Left ventricle myocardium inferior (tissue), 1 donor: ENCODE results near the gene LDHB. TPM values are rescaled to one million over a fixed set of nuclear protein-coding genes. Genes with fewer than 3 reads are reported as not detected.

ENCODE experiments used
- DNase-seq: peaks from one replicate; pipeline ENCODE4 v3.0.0-alpha.2; 2020
- H3K27ac ChIP-seq: fragments of 200-600 bp; replicated peaks from 2 replicates; pipeline ENCODE4 v1.8.0; 2021
- H3K27me3 ChIP-seq: fragments of 200-600 bp; 2 replicates; pipeline ENCODE4 v1.8.0; 2021; ENCODE audit warnings: low read depth
- H3K36me3 ChIP-seq: fragments of 200-600 bp; 2 replicates; pipeline ENCODE4 v1.8.0; 2021
- H3K4me1 ChIP-seq: fragments of 200-600 bp; 2 replicates; pipeline ENCODE4 v1.8.0; 2021
- H3K4me3 ChIP-seq: fragments of 200-600 bp; 2 replicates; pipeline ENCODE4 v1.8.0; 2021; ENCODE audit warnings: mild to moderate bottlenecking, moderate library complexity
- H3K9me3 ChIP-seq: fragments of 200-600 bp; replicated peaks from 2 replicates; pipeline ENCODE4 v1.8.0; 2021
- intact Hi-C: fragments of 100-400 bp; cut with micrococcal nuclease; formaldehyde crosslinking; loops from one replicate; pipeline ENCODE4 v1.11.0; 2022
- long read RNA-seq: library from polyadenylated mRNA; unstranded; transcript quantifications from one replicate; pipeline ENCODE4 v2.0.0, GENCODE V29; 2021
- total RNA-seq: library from RNA; stranded (reverse); fragmentation: NEBNext Ultra II Directional; extraction: Animal tissue kit (Norgen Biotek cat#: 25700); gene quantifications from one replicate; pipeline ENCODE4 v1.2.1, GENCODE V29; 2021
- TF ChIP-seq, protein P1 (sequence below): fragments of 200-600 bp; IDR thresholded peaks from 2 replicates; pipeline ENCODE4 v1.8.0; 2021; ENCODE audit warnings: antibody characterized with exemption, mild to moderate bottlenecking, borderline replicate concordance
- donor health status: DM: no; HTN: yes; CAD: no; lungs with severe emphysema.

The LDHB gene
- total RNA-seq, result 2,441 TPM
- long read RNA-seq, transcript LDHB-206 (3 exons, 678 nt), result minor isoform, 6 of 1,920 reads
- long read RNA-seq, transcript LDHB-201 (8 exons, 1,303 nt), result major isoform, 1,804 of 1,920 reads
- long read RNA-seq, partial matches to known transcripts, result 25 of 1,920 reads
- long read RNA-seq, other reads (novel, unspliced or antisense), result 81 of 1,920 reads

DNA sequence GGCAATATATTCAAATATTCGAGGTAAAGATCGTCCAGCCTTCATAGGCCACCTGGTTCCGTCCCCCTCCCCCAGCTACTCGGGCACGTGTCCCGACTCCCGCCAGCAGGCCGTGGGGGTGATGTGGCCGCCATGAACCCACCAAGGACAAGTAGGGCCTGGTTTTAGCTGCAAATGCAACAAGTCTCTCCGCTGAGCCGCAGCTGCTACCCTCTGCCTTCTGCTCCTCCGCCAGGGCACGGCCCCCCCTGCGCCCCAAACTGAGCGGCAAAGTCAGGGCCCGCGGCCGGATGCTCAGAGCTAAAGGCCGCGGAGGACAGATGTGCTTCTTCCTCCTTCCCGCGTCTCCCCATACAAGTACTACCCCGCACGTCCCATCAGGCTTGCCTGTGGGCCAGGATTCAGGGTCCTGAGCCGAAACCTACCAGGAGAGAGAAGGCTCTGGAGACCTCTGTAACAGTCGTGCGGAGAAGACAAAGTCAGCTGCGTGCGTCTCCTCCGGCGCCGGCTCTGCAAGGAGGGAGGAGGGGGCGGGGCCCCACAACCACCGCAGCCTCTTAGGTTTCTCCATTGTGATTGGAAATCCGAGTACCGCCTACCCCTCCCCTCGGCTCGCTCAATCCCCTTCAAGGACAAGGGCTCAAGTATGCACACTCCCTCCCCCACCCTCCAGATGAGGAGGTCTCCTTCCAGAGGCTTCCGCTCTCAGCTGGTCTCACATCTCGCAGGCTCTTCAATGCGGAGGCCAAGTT is at the start of gene LDHB:
Gene LDHB (minus strand): TSS at position 517 of the 752 bp plus-strand sequence. CDS start 3,171 bp downstream, outside the sequence.
- DNase-seq, result peak; percentile 97
- no peaks in the 10 kb centered on the region for H3K9me3 ChIP-seq
- intact Hi-C loops, result no loop called here
- TF ChIP-seq, protein P1, sequence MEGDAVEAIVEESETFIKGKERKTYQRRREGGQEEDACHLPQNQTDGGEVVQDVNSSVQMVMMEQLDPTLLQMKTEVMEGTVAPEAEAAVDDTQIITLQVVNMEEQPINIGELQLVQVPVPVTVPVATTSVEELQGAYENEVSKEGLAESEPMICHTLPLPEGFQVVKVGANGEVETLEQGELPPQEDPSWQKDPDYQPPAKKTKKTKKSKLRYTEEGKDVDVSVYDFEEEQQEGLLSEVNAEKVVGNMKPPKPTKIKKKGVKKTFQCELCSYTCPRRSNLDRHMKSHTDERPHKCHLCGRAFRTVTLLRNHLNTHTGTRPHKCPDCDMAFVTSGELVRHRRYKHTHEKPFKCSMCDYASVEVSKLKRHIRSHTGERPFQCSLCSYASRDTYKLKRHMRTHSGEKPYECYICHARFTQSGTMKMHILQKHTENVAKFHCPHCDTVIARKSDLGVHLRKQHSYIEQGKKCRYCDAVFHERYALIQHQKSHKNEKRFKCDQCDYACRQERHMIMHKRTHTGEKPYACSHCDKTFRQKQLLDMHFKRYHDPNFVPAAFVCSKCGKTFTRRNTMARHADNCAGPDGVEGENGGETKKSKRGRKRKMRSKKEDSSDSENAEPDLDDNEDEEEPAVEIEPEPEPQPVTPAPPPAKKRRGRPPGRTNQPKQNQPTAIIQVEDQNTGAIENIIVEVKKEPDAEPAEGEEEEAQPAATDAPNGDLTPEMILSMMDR, result no peak
- peak within 1 kb of the TSS; percentile 97 for H3K27ac ChIP-seq
- H3K4me1 ChIP-seq, result peaks cover 55% of the 10 kb centered on the region
- peak within 1 kb of the TSS; percentile 91 for H3K4me3 ChIP-seq
- H3K36me3 ChIP-seq, result peaks cover 24% of the 10 kb centered on the region
- no peaks in the 10 kb centered on the region for H3K27me3 ChIP-seq

DNA sequence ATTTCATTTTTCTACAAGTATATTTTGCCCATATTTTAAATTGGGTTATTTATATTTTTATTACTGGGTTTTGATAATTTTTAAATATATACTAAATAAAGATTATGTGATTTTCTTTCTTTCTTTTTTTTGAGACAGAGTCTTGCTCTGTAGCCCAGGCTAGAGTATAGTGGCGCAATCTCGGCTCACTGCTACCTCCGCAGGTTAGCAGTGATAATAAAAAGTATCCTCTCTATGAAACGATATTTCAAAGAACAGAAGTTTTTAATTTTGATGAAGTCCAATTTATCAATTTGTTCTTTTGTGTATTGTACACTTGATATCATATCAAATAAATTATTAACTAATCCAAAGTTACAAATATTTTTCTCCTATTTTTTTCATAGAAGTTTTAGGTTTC is 47.2 kb upstream of the LDHB start:
- intact Hi-C loops, result no loop called here
- DNase-seq, result no peak
- H3K4me1 ChIP-seq, result peaks cover 8% of the 10 kb centered on the region

DNA sequence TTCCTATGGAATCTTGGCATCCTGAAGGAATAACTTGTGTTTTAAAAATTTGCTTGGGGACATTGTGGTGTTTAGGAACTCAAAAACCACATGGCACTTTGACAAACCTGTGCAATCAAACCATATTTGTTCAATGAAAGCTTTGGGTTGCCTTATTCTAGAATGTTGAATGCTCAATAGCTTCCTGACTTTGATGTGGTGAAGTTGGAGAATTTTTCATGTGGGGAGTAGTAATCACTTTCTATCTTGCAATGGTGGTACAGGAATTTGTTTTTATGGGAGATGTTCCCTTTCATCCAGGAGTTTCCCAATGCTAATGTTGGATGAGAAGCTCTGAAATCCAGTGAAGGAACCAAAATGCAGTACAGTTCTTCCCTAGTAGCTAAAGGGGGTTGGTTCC is 42.2 kb upstream of the LDHB start:
- DNase-seq, result no peak
- Histone ChIP-seq H3K27me3 (no peaks in the 10 kb centered on the region), H3K4me3 (no peak overlapping the region), H3K9me3 (no peaks in the 10 kb centered on the region), H3K4me1 (peaks cover 7% of the 10 kb centered on the region), H3K36me3 (no peaks in the 10 kb centered on the region), H3K27ac (no peak overlapping the region)
- intact Hi-C loops, result loop anchor here (10.0 kb wide), 1 partner anchor 285 kb away; no protein-coding TSS in a partner anchor
- TF ChIP-seq, protein P1, result no peak

More for the DNA sequence above, 47.2 kb upstream of the LDHB start:
- TF ChIP-seq, protein P1, result no peak
- Histone ChIP-seq H3K9me3 (no peaks in the 10 kb centered on the region), H3K4me3 (no peak overlapping the region), H3K27me3 (no peaks in the 10 kb centered on the region), H3K27ac (no peak overlapping the region), H3K36me3 (no peaks in the 10 kb centered on the region)

DNA sequence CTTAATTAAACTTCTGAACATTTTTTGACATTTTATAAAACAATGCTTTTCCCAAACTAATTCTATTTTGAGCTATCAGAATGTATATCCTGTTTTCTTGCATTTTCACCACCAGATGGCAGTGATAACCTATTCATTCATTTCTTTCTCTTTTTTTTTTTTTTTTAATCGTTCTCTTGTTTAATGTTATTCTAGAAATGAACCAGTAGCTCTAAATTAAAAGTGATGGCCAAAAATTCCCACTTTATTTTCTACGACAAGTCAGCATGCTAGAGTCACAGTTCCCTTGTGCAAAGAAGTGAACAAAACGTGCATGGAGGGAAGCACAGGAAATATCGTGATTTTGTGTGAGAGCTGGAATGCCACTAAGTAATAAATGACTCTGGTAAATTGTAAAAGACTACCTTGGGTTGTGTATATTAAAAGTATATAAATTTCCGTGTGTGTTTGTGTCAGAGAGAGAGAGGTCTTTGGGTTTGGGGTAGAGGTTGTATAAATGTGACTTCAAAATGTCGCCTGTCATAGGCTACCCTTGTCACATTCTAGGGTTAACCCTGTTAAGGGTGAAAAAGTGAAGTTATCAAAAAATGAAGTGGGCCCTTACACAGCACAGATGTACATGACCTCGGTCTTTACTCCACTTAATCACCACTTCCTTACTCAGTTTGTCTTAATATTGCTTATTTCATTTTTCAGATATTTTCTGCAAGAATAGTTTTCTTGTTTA is 40.4 kb upstream of the LDHB start:
- Histone ChIP-seq H3K27me3 (no peaks in the 10 kb centered on the region), H3K9me3 (no peaks in the 10 kb centered on the region), H3K4me1 (peaks cover 7% of the 10 kb centered on the region), H3K4me3 (peak overlapping the region; percentile 45), H3K36me3 (no peaks in the 10 kb centered on the region), H3K27ac (peak overlapping the region; percentile 43)
- TF ChIP-seq, protein P1, result peak; percentile 75
- no peak for DNase-seq
- intact Hi-C loops, result loop anchor here (2.0 to 10.0 kb wide), 2 partner anchors 287 to 321 kb away; no protein-coding TSS in a partner anchor

DNA sequence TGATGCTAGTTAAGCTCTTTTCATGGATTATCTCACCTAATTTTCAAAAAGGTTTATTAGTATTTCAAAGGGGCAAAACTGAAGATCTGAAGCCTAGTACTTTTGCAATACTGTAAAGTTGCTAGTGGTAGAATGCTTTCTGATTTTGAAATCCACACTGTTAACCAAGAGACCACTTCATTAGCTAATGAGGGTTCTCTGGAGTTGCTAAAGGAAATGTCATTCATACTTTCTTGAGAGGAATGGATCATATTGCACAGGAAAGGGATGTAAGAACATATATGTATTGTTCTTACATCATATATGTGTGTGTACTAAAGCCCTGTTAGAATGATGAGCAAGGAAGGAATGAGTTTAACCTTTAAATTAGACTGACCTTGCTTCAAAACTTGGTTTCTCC is 39.0 kb upstream of the LDHB start:
- no peaks in the 10 kb centered on the region for H3K36me3 ChIP-seq
- intact Hi-C loops, result loop anchor here (2.0 to 10.0 kb wide), 2 partner anchors 288 to 322 kb away; no protein-coding TSS in a partner anchor
- TF ChIP-seq, protein P1, result no peak
- H3K4me3 ChIP-seq, result no peak overlapping the region
- peaks cover 7% of the 10 kb centered on the region for H3K4me1 ChIP-seq
- no peak overlapping the region for H3K27ac ChIP-seq
- H3K9me3 ChIP-seq, result peaks cover 10% of the 10 kb centered on the region
- H3K27me3 ChIP-seq, result no peaks in the 10 kb centered on the region
- no peak for DNase-seq
